Measurements from ENCODE around the gene RYR3.

The RYR3 gene

GRCh38 chr15:33730815-33731214, 420.0 kb downstream of the RYR3 start:
- DNase-seq: no peak

GRCh38 chr15:33735143-33735542, 424.4 kb downstream of the RYR3 start:
- DNase-seq: no peak

- DNase-seq: no peak
Observed at GRCh38 chr15:33735637-33736247, 425.0 kb downstream of the RYR3 start.

- peak; percentile 2 to 5 for DNase-seq
Observed at GRCh38 chr15:33737687-33738601, 427.2 kb downstream of the RYR3 start.

GRCh38 chr15:33738941-33739664, 428.3 kb downstream of the RYR3 start:
- DNase-seq: no peak

- no peak for DNase-seq
Observed at GRCh38 chr15:33742306-33742705, 431.5 kb downstream of the RYR3 start.

- DNase-seq: no peak
Observed at GRCh38 chr15:33742800-33743199, 432.0 kb downstream of the RYR3 start.

- DNase-seq: no peak
Observed at GRCh38 chr15:33746203-33746602, 435.4 kb downstream of the RYR3 start.

GRCh38 chr15:33753012-33753411, 442.2 kb downstream of the RYR3 start:
- DNase-seq: no peak

- DNase-seq: no peak
Observed at GRCh38 chr15:33754242-33754641, 443.5 kb downstream of the RYR3 start.

- DNase-seq: no peak
Observed at GRCh38 chr15:33756961-33757360, 446.2 kb downstream of the RYR3 start.

GRCh38 chr15:33757516-33758232, 446.9 kb downstream of the RYR3 start:
- no peak for DNase-seq

- DNase-seq: no peak
Observed at GRCh38 chr15:33766389-33766788, 455.6 kb downstream of the RYR3 start.

GRCh38 chr15:33768670-33769190, 458.0 kb downstream of the RYR3 start:
- DNase-seq: no peak

GRCh38 chr15:33773969-33774368, 463.2 kb downstream of the RYR3 start:
- no peak for DNase-seq

- DNase-seq: no peak
Observed at GRCh38 chr15:33778852-33779251, 468.1 kb downstream of the RYR3 start.

GRCh38 chr15:33780011-33780768, 469.4 kb downstream of the RYR3 start:
- DNase-seq: no peak

- DNase-seq: no peak
Observed at GRCh38 chr15:33782966-33783365, 472.2 kb downstream of the RYR3 start.

- DNase-seq: no peak
Observed at GRCh38 chr15:33785366-33785765, 474.6 kb downstream of the RYR3 start.

- DNase-seq: no peak
Observed at GRCh38 chr15:33788906-33789540, 478.3 kb downstream of the RYR3 start.

GRCh38 chr15:33794453-33794852, 483.7 kb downstream of the RYR3 start:
- DNase-seq: no peak
